ENCODE results near the gene RAP2C. TPM values are rescaled to one million over a fixed set of nuclear protein-coding genes. Genes with fewer than 3 reads are reported as not detected.
"Not testable (repeated sequence)": the region's sequence is repeated elsewhere in the genome, so short reads cannot be mapped to it uniquely, and the experiment has no call there.

RAP2C gene
- total RNA-seq, 1 experiment from 2014 or later = 52.7 TPM

DNA sequence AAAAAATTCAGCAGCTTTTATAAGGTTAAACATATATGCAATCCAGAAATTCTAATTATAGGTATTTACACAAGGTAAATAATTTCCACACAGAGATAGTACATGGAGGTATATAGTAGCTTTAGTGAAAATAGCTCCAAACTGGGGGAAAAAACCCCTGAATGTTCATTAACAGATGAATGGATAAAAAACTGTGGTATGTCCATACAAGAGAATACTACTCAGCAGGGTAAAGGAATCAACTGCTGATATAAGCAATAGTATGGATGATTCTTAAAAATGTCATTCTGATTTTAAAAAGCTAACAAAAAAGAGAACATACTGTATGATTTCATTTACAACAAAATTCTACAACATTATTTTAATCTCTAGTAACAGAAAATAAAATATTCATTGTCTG is 54.2 kb downstream of the RAP2C start:
- Histone ChIP-seq H2BK20ac (ENCODE audit: low read depth, low read length, poor library complexity, severe bottlenecking) (no peak overlapping the region), H3K79me2 (ENCODE audit: insufficient read depth, low read length) (no peaks in the 10 kb centered on the region), H3K4me2 (ENCODE audit: insufficient read depth, insufficient read length, low read length) (no peak overlapping the region), H2BK15ac (ENCODE audit: low read depth, low read length) (no peak overlapping the region), H2BK5ac (ENCODE audit: insufficient read length, low read length) (no peak overlapping the region), H4K20me1 (ENCODE audit: control insufficient read depth, insufficient read depth, insufficient read length) (no peaks in the 10 kb centered on the region), H4K8ac (replicated peaks; ENCODE audit: insufficient read length, low read depth, low read length) (no peak overlapping the region), H2AFZ (ENCODE audit: low read length) (no peak overlapping the region), H3K14ac (ENCODE audit: insufficient read depth, low read length) (no peak overlapping the region), H3K4ac (ENCODE audit: low read depth, low read length) (no peak overlapping the region), H3K23me2 (ENCODE audit: insufficient read length, low read depth, low read length, poor library complexity, severe bottlenecking) (no peaks in the 10 kb centered on the region), H2BK120ac (ENCODE audit: low read depth, low read length, poor library complexity, severe bottlenecking) (no peak overlapping the region), H3K27ac (ENCODE audit: insufficient read length, low read depth, low read length) (no peak overlapping the region), H3K9me3 (ENCODE audit: control insufficient read depth, low read depth, low read length) (no peaks in the 10 kb centered on the region), H3K23ac (ENCODE audit: insufficient read length, low read depth, low read length) (no peak overlapping the region), H3K4me1 (ENCODE audit: insufficient read depth, low read length) (no peaks in the 10 kb centered on the region), H3K79me1 (ENCODE audit: insufficient read depth, low read depth, low read length, poor library complexity, severe bottlenecking) (no peaks in the 10 kb centered on the region), H3K18ac (ENCODE audit: insufficient read length, low read depth, low read length) (no peak overlapping the region), H4K5ac (ENCODE audit: insufficient read length, low read depth, low read length) (no peak overlapping the region), H3K56ac (ENCODE audit: insufficient read length, low read depth, low read length) (no peak overlapping the region), H3T11ph (ENCODE audit: low read length) (no peak overlapping the region), H3K9ac (ENCODE audit: extremely low read depth, insufficient read length, low read length) (no peak overlapping the region), H4K91ac (ENCODE audit: insufficient read length, low read depth, low read length) (no peak overlapping the region), H3K27me3 (ENCODE audit: insufficient read depth, low read length) (no peaks in the 10 kb centered on the region), H2BK12ac (ENCODE audit: insufficient read length, low read depth, low read length) (no peak overlapping the region), H2AK5ac (ENCODE audit: insufficient read length, low read length) (no peak overlapping the region)
- Mint-ChIP-seq H3K4me1 (peaks cover 3 to 13% of the 10 kb centered on the region in 2 experiments; a peak in 3 of 4 replicates), H3K27ac (no peak overlapping the region), H3K9me3 (peaks cover 40 to 42% of the 10 kb centered on the region in 2 experiments), H3K36me3 (ENCODE audit: insufficient read depth in 1 of 3, low read depth in 3 of 3) (peaks cover 33 to 51% (median 36%) of the 10 kb centered on the region in 3 experiments), H3K27me3 (ENCODE audit: low read depth) (peaks cover 5% of the 10 kb centered on the region; the same call in 1 of the 2 replicates), H3K4me3 (no peak overlapping the region)
- TF ChIP-seq, protein P1, sequence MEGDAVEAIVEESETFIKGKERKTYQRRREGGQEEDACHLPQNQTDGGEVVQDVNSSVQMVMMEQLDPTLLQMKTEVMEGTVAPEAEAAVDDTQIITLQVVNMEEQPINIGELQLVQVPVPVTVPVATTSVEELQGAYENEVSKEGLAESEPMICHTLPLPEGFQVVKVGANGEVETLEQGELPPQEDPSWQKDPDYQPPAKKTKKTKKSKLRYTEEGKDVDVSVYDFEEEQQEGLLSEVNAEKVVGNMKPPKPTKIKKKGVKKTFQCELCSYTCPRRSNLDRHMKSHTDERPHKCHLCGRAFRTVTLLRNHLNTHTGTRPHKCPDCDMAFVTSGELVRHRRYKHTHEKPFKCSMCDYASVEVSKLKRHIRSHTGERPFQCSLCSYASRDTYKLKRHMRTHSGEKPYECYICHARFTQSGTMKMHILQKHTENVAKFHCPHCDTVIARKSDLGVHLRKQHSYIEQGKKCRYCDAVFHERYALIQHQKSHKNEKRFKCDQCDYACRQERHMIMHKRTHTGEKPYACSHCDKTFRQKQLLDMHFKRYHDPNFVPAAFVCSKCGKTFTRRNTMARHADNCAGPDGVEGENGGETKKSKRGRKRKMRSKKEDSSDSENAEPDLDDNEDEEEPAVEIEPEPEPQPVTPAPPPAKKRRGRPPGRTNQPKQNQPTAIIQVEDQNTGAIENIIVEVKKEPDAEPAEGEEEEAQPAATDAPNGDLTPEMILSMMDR (conservative IDR thresholded peaks at IDR 0.05) = no peak
- DNase-seq = no peak

DNA sequence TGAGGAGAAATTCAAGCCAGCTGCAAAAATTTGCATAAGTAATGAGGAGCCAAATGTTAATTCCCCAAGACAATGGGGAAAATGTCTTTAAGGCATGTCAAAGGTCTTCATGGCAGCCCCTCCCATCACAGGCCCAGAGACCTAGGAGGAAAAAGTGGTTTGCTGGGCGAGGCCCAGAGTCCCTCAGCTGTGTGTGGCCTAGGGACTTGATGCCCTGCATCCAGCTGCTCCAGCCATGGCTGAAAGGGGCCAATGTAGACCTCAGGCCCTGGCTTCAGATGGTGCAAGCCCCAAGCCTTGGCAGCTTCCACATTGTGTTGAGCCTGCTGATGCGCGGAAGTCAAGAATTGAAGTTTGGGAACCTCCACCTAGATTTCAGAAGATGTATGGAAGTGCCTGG is 56.2 kb downstream of the RAP2C start:
- not testable (repeated sequence) for H3K27me3 ChIP-seq (ENCODE audit: insufficient read depth, low read length); H2AK5ac ChIP-seq (ENCODE audit: insufficient read length, low read length); H3K9me3 ChIP-seq (ENCODE audit: control insufficient read depth, low read depth, low read length); H2BK120ac ChIP-seq (ENCODE audit: low read depth, low read length, poor library complexity, severe bottlenecking); H3K79me2 ChIP-seq (ENCODE audit: insufficient read depth, low read length); H2BK5ac ChIP-seq (ENCODE audit: insufficient read length, low read length); H3K27ac Mint-ChIP-seq; H4K8ac ChIP-seq (replicated peaks; ENCODE audit: insufficient read length, low read depth, low read length); H3T11ph ChIP-seq (ENCODE audit: low read length); DNase-seq; H3K9ac ChIP-seq (ENCODE audit: extremely low read depth, insufficient read length, low read length); H3K27me3 Mint-ChIP-seq (ENCODE audit: low read depth); H3K4me2 ChIP-seq (ENCODE audit: insufficient read depth, insufficient read length, low read length); H3K23ac ChIP-seq (ENCODE audit: insufficient read length, low read depth, low read length); H2BK12ac ChIP-seq (ENCODE audit: insufficient read length, low read depth, low read length); H2BK15ac ChIP-seq (ENCODE audit: low read depth, low read length); H4K5ac ChIP-seq (ENCODE audit: insufficient read length, low read depth, low read length); H4K20me1 ChIP-seq (ENCODE audit: control insufficient read depth, insufficient read depth, insufficient read length); H2AFZ ChIP-seq (ENCODE audit: low read length); H3K18ac ChIP-seq (ENCODE audit: insufficient read length, low read depth, low read length); H3K79me1 ChIP-seq (ENCODE audit: insufficient read depth, low read depth, low read length, poor library complexity, severe bottlenecking); H3K4me1 ChIP-seq (ENCODE audit: insufficient read depth, low read length); H3K4me3 Mint-ChIP-seq; H3K4ac ChIP-seq (ENCODE audit: low read depth, low read length); H4K91ac ChIP-seq (ENCODE audit: insufficient read length, low read depth, low read length); H3K27ac ChIP-seq (ENCODE audit: insufficient read length, low read depth, low read length); H2BK20ac ChIP-seq (ENCODE audit: low read depth, low read length, poor library complexity, severe bottlenecking); H3K56ac ChIP-seq (ENCODE audit: insufficient read length, low read depth, low read length); H3K14ac ChIP-seq (ENCODE audit: insufficient read depth, low read length); H3K23me2 ChIP-seq (ENCODE audit: insufficient read length, low read depth, low read length, poor library complexity, severe bottlenecking)
- Mint-ChIP-seq H3K9me3 (peaks cover 44 to 49% of the 10 kb centered on the region in 2 experiments), H3K36me3 (ENCODE audit: insufficient read depth in 1 of 3, low read depth in 3 of 3) (peaks cover 34 to 51% (median 40%) of the 10 kb centered on the region in 3 experiments), H3K4me1 (peaks cover 3 to 13% of the 10 kb centered on the region in 2 experiments; a peak in 3 of 4 replicates)
- WGBS (ENCODE audit: extremely low coverage, insufficient read length, low lambda C conversion rate) = no CpG with 5 or more reads among the region's 3 CpGs
